HEK293 (cell line): ENCODE measurements around the gene FCHSD1.

Source experiments
- ELK4 ChIP-seq: IDR thresholded peaks from 2 replicates; pipeline ENCODE4 v1.6.1; 2011; ENCODE audit warnings: mild to moderate bottlenecking, low read depth, low read length, borderline replicate concordance
- KLF1 ChIP-seq: fragments of 450-650 bp; formaldehyde crosslinking; IDR thresholded peaks from 2 replicates; pipeline ENCODE4 v1.5.1; 2016; ENCODE audit warnings: missing biosample characterization, missing genetic modification characterization
- MZF1 ChIP-seq: fragments of 450-650 bp; formaldehyde crosslinking; IDR thresholded peaks from 2 replicates; pipeline ENCODE4 v1.5.1; 2017; ENCODE audit warnings: missing biosample characterization, missing genetic modification characterization, borderline replicate concordance
- ZBTB26 ChIP-seq: fragments of 450-650 bp; formaldehyde crosslinking; optimal IDR thresholded peaks from 2 replicates; pipeline ENCODE3; 2016; ENCODE audit warnings: missing biosample characterization, mild to moderate bottlenecking, missing genetic modification characterization
- ZFP41 ChIP-seq: fragments of 450-650 bp; formaldehyde crosslinking; IDR thresholded peaks from 2 replicates; pipeline ENCODE4 v1.5.1; 2016; ENCODE audit warnings: missing biosample characterization, missing genetic modification characterization, borderline replicate concordance
- ZNF24 ChIP-seq: fragments of 450-650 bp; formaldehyde crosslinking; IDR thresholded peaks from 2 replicates; pipeline ENCODE4 v1.5.1; 2016; ENCODE audit warnings: missing biosample characterization, missing genetic modification characterization
- ZNF280D ChIP-seq: fragments of 450-650 bp; formaldehyde crosslinking; IDR thresholded peaks from 2 replicates; pipeline ENCODE4 v1.5.1; 2016; ENCODE audit warnings: missing biosample characterization, missing genetic modification characterization
- ZNF449 ChIP-seq: fragments of 450-650 bp; formaldehyde crosslinking; IDR thresholded peaks from 2 replicates; pipeline ENCODE4 v1.5.1; 2017; ENCODE audit warnings: missing biosample characterization, mild to moderate bottlenecking, missing genetic modification characterization, moderate library complexity
- ZNF585B ChIP-seq: fragments of 450-650 bp; formaldehyde crosslinking; IDR thresholded peaks from 2 replicates; pipeline ENCODE4 v1.5.1; 2016; ENCODE audit warnings: missing biosample characterization, missing genetic modification characterization

GRCh38 chr5:141638771-141639170 lies 12.4 kb downstream of the FCHSD1 start:
- TF ChIP-seq MZF1 (tag by site-specific recombination) (no peak), ZFP41 (tag by site-specific recombination) (no peak), ZNF24 (tag by site-specific recombination) (no peak), ZBTB26 (tag by site-specific recombination) (no peak), ZNF280D (no peak), ELK4 (no peak), KLF1 (tag by site-specific recombination) (no peak), ZNF449 (tag by site-specific recombination) (no peak), ZNF585B (tag by site-specific recombination) (no peak)
